Activated naive CD8-positive, alpha-beta T cell (primary cell): ENCODE results near the gene DUOXA2.
"Not testable (repeated sequence)": the region's sequence is repeated elsewhere in the genome, so short reads cannot be mapped to it uniquely, and the experiment has no call there.

ENCODE experiments used
- H3K27ac Mint-ChIP-seq: one replicate; pipeline ENCODE4 v1.8.0; 2021; ENCODE audit warnings: mixed read lengths
- H3K27me3 Mint-ChIP-seq: one replicate; pipeline ENCODE4 v1.8.0; 2021; ENCODE audit warnings: mixed read lengths
- H3K36me3 Mint-ChIP-seq: one replicate; pipeline ENCODE4 v1.8.0; 2021; ENCODE audit warnings: mixed read lengths
- H3K4me1 Mint-ChIP-seq: one replicate; pipeline ENCODE4 v1.8.0; 2021; ENCODE audit warnings: low read depth, mixed read lengths
- H3K4me3 Mint-ChIP-seq: one replicate; pipeline ENCODE4 v1.8.0; 2021; ENCODE audit warnings: mild to moderate bottlenecking, mixed read lengths
- H3K9me3 Mint-ChIP-seq: one replicate; pipeline ENCODE4 v1.8.0; 2021; ENCODE audit warnings: low read depth, mixed read lengths

Gene DUOXA2

GRCh38 chr15:45133561-45133920 lies 19.4 kb downstream of the DUOXA2 start:
- Mint-ChIP-seq H3K27me3 (peaks cover 19% of the 10 kb centered on the region), H3K27ac (no peak overlapping the region), H3K9me3 (no peaks in the 10 kb centered on the region), H3K36me3 (no peaks in the 10 kb centered on the region), H3K4me1 (peaks cover 18% of the 10 kb centered on the region), H3K4me3 (no peak overlapping the region)

DNA sequence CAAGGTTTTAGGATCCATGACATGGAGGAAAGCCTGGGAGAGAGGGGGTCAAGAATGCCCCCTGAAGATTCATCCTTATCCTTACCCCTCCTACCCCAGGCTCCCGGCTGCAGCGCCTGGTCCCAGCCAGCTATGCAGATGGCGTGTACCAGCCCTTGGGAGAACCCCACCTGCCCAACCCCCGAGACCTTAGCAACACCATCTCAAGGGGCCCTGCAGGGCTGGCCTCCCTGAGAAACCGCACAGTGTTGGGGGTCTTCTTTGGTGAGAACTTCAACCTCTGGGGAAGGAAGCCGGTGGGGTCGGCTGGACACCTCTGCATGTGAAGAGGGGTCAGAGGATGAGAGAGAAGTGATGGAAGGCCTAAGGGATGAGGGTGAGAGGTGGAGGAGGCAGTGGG lies 19.9 kb downstream of the DUOXA2 start:
- H3K4me1 Mint-ChIP-seq: peaks cover 18% of the 10 kb centered on the region
- H3K9me3 Mint-ChIP-seq: no peaks in the 10 kb centered on the region
- no peak overlapping the region for H3K4me3 Mint-ChIP-seq
- no peaks in the 10 kb centered on the region for H3K36me3 Mint-ChIP-seq
- H3K27ac Mint-ChIP-seq: no peak overlapping the region
- H3K27me3 Mint-ChIP-seq: peaks cover 19% of the 10 kb centered on the region

GRCh38 chr15:45134682-45135604 lies 20.8 kb downstream of the DUOXA2 start:
- no peaks in the 10 kb centered on the region for H3K9me3 Mint-ChIP-seq
- H3K4me3 Mint-ChIP-seq: peak overlapping the region; percentile 81
- H3K27me3 Mint-ChIP-seq: peaks cover 19% of the 10 kb centered on the region
- H3K27ac Mint-ChIP-seq: no peak overlapping the region
- H3K4me1 Mint-ChIP-seq: peaks cover 18% of the 10 kb centered on the region
- no peaks in the 10 kb centered on the region for H3K36me3 Mint-ChIP-seq

GRCh38 chr15:45135705-45136377 lies 21.7 kb downstream of the DUOXA2 start:
- not testable (repeated sequence) for H3K9me3 Mint-ChIP-seq, H3K36me3 Mint-ChIP-seq, H3K27ac Mint-ChIP-seq
- H3K4me3 Mint-ChIP-seq: peak overlapping the region; percentile 70
- peaks cover 14% of the 10 kb centered on the region for H3K27me3 Mint-ChIP-seq
- peaks cover 12% of the 10 kb centered on the region for H3K4me1 Mint-ChIP-seq

DNA sequence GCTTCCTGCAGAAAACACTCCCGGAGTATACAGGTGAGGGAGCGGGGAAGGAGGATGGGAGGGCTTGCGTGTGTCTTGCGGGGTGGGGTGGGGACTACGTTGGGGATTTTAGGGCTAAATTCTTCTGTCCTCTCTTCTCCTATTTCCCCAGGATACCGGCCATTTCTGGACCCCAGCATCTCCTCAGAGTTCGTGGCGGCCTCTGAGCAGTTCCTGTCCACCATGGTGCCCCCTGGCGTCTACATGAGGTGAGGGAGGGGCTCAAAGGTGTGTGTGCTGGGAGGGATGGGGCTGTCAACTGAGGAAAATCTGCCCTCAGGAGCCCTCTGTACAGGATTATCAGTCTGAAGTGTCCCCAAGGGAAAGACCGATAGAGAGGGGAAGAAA lies 22.2 kb downstream of the DUOXA2 start:
- H3K9me3 Mint-ChIP-seq: no peaks in the 10 kb centered on the region
- H3K4me3 Mint-ChIP-seq: peak overlapping the region; percentile 70
- H3K36me3 Mint-ChIP-seq: no peaks in the 10 kb centered on the region
- H3K4me1 Mint-ChIP-seq: peaks cover 12% of the 10 kb centered on the region
- peaks cover 14% of the 10 kb centered on the region for H3K27me3 Mint-ChIP-seq
- H3K27ac Mint-ChIP-seq: no peak overlapping the region

- Mint-ChIP-seq H3K4me3 (no peak overlapping the region), H3K4me1 (peaks cover 12% of the 10 kb centered on the region), H3K27ac (no peak overlapping the region), H3K27me3 (peaks cover 12% of the 10 kb centered on the region), H3K9me3 (no peaks in the 10 kb centered on the region), H3K36me3 (no peaks in the 10 kb centered on the region)
These were observed 23.6 kb downstream of the DUOXA2 start for GRCh38 chr15:45137703-45138102.

DNA sequence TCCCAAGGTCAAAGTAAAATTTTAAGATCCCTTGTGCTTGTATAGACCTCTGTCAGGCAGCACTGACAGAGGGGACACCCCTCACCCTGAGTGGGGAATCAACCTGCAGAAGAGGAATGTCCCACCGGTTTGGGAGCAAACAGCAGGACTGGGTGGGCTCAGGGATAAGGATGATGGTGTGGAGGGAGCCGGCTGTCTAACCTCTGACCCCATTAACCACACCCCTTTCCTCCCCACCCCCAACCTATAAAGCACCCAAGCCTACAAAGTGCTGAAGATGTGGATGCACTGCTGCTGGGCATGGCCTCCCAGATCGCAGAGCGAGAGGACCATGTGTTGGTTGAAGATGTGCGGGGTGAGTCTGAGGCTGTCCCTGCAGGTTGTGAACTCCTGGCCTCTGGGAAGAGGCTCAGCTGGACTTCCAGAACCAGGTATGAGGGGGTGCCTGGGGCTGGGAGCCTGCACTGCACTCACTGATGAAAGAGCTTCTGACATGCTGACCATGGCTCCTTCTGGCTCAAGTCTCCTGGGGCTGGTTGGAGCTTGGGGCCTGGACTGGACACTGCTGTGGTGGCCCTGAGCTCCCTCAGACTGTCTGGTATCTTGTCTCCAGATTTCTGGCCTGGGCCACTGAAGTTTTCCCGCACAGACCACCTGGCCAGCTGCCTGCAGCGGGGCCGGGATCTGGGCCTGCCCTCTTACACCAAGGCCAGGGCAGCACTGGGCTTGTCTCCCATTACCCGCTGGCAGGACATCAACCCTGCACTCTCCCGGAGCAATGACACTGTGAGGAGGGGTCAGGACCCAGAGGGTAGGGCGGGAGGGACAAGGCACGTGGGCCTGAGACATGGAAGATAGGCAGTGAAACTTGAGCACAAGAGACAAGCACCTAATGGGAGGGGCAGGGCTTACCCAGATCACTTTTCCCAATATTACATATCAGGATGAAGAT lies 25.0 kb downstream of the DUOXA2 start:
- Mint-ChIP-seq H3K36me3 (no peaks in the 10 kb centered on the region), H3K4me3 (no peak overlapping the region), H3K4me1 (peaks cover 12% of the 10 kb centered on the region), H3K27ac (no peak overlapping the region), H3K27me3 (peaks cover 11% of the 10 kb centered on the region), H3K9me3 (no peaks in the 10 kb centered on the region)

- Mint-ChIP-seq H3K36me3 (no peaks in the 10 kb centered on the region), H3K4me3 (no peak overlapping the region), H3K27me3 (peaks cover 5% of the 10 kb centered on the region), H3K27ac (no peak overlapping the region), H3K4me1 (peaks cover 8% of the 10 kb centered on the region), H3K9me3 (no peaks in the 10 kb centered on the region)
These were observed 25.6 kb downstream of the DUOXA2 start for GRCh38 chr15:45139770-45140169.

DNA sequence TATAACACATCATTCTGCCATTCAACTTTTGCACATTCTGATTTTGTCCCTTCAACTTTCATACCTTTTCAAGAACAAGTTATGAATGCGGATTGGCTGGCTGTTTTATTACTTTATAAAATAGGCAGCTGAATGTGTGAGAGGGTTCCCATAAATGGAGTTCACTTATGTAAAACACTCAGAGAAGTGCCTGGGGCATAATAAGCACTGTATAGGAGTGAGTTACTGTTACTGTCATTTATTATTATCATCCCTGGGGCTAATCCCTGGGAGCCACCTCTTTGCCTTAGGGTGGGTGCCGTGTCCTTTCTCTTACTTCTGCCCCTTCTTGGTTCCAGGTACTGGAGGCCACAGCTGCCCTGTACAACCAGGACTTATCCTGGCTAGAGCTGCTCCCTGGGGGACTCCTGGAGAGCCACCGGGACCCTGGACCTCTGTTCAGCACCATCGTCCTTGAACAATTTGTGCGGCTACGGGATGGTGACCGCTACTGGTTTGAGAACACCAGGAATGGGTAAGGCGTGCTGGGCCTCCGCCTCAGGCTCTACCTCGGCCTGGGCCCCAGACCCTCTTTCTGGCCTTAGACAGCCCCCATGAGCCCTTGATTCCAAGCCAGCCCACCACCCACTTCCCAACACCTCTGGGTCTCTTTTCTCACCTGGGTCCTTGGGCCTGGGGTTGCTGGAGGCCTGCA lies 26.6 kb downstream of the DUOXA2 start:
- no peaks in the 10 kb centered on the region for H3K9me3 Mint-ChIP-seq
- H3K36me3 Mint-ChIP-seq: no peaks in the 10 kb centered on the region
- H3K27me3 Mint-ChIP-seq: peaks cover 2% of the 10 kb centered on the region
- peaks cover 6% of the 10 kb centered on the region for H3K4me1 Mint-ChIP-seq
- no peak overlapping the region for H3K27ac Mint-ChIP-seq
- H3K4me3 Mint-ChIP-seq: no peak overlapping the region

GRCh38 chr15:45141386-45141785 lies 27.3 kb downstream of the DUOXA2 start:
- Mint-ChIP-seq H3K27me3 (peaks cover 2% of the 10 kb centered on the region), H3K27ac (no peak overlapping the region), H3K4me1 (peaks cover 1% of the 10 kb centered on the region), H3K9me3 (no peaks in the 10 kb centered on the region), H3K36me3 (no peaks in the 10 kb centered on the region), H3K4me3 (no peak overlapping the region)

GRCh38 chr15:45143056-45143455 lies 28.9 kb downstream of the DUOXA2 start:
- Mint-ChIP-seq H3K36me3 (no peaks in the 10 kb centered on the region), H3K4me3 (no peak overlapping the region), H3K4me1 (no peaks in the 10 kb centered on the region), H3K9me3 (no peaks in the 10 kb centered on the region), H3K27me3 (no peaks in the 10 kb centered on the region), H3K27ac (no peak overlapping the region)

DNA sequence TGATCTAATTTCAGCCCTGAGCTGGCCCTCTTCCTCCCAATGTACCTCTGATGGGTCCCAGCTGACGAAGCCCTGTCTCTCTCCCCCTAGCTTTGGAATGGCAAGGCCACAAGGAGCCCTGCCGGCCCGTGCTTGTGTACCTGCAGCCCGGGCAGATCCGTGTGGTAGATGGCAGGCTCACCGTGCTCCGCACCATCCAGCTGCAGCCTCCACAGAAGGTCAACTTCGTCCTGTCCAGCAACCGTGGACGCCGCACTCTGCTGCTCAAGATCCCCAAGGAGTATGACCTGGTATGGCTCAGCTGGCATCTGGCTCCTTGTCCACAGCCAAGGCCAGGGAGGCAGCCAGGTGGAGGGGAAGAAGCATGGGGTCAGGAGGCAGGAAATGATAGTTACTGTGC lies 29.8 kb downstream of the DUOXA2 start:
- Mint-ChIP-seq H3K36me3 (no peaks in the 10 kb centered on the region), H3K27me3 (no peaks in the 10 kb centered on the region), H3K27ac (no peak overlapping the region), H3K9me3 (no peaks in the 10 kb centered on the region), H3K4me1 (no peaks in the 10 kb centered on the region), H3K4me3 (no peak overlapping the region)

DNA sequence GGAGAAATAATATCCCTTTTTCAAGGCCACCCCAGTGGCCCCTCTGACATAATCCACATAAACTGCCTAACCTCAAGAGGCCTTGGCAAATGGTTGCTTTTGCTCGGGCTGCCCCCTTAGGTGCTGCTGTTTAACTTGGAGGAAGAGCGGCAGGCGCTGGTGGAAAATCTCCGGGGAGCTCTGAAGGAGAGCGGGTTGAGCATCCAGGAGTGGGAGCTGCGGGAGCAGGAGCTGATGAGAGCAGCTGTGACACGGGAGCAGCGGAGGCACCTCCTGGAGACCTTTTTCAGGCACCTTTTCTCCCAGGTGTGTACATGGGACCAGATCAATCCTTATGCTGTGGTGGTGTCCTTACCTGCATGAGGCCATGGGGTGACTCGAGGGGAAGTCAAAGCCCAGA lies 30.6 kb downstream of the DUOXA2 start:
- no peaks in the 10 kb centered on the region for H3K36me3 Mint-ChIP-seq
- no peaks in the 10 kb centered on the region for H3K27me3 Mint-ChIP-seq
- H3K4me1 Mint-ChIP-seq: no peaks in the 10 kb centered on the region
- no peak overlapping the region for H3K27ac Mint-ChIP-seq
- H3K4me3 Mint-ChIP-seq: no peak overlapping the region
- H3K9me3 Mint-ChIP-seq: no peaks in the 10 kb centered on the region

DNA sequence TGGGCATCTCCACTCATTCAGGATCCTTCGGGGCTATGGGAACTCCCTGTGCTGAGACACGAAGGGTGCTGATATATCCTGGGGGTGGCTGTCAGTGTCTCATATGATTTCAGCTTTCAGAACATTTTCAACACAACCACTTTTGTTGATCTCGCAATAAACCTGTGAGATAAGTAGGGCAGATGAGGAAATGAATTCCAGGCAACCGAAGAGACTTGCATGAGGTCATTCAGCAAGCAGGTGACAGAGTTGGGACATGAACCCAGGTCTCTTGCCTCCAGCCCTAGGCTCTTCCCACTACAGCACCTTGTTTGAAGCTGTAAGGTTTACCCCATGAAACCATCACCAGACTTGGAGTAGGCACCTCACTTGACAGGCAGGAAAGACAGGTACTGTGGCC lies 32.3 kb downstream of the DUOXA2 start:
- no peak overlapping the region for H3K4me3 Mint-ChIP-seq
- no peaks in the 10 kb centered on the region for H3K36me3 Mint-ChIP-seq
- H3K27ac Mint-ChIP-seq: no peak overlapping the region
- no peaks in the 10 kb centered on the region for H3K4me1 Mint-ChIP-seq
- no peaks in the 10 kb centered on the region for H3K9me3 Mint-ChIP-seq
- no peaks in the 10 kb centered on the region for H3K27me3 Mint-ChIP-seq
